ENCODE measurements around the gene ZP4.

Gene ZP4

DNA sequence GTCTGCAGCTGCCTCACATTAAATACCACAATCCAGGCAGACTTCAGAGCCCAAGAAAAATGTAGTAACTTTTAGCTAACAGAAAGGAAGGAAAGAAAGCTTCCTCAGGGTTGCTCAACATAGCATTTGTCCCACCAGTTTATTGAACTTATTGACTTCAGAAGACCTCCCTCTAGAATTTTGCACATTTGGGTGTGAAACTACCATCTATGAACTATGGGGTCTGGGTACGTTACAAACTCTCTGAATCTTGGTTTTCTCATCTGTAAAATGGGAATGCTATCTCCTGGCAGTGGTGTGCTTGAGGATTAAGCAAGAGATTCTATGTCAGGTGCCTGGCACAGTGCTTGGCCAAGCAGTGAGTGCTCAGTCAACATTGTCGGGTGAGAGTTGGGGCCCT is at the start of gene ZP4:
TSS of gene ZP4 (minus strand) at position 101 of the 400 bp plus-strand sequence. CDS start 287 bp downstream, outside the sequence.
- in situ Hi-C loops (cut with HindIII; ENCODE audit: low sequenced_read_pairs), result no loop called here

- in situ Hi-C loops (cut with HindIII; ENCODE audit: low sequenced_read_pairs), result no loop called here
Measured at GRCh38 chr1:237938553-237938952, 47.8 kb upstream of the ZP4 start.

GRCh38 chr1:237938068-237938467 is 47.3 kb upstream of the ZP4 start:
- in situ Hi-C loops (cut with HindIII; ENCODE audit: low sequenced_read_pairs), result no loop called here

DNA sequence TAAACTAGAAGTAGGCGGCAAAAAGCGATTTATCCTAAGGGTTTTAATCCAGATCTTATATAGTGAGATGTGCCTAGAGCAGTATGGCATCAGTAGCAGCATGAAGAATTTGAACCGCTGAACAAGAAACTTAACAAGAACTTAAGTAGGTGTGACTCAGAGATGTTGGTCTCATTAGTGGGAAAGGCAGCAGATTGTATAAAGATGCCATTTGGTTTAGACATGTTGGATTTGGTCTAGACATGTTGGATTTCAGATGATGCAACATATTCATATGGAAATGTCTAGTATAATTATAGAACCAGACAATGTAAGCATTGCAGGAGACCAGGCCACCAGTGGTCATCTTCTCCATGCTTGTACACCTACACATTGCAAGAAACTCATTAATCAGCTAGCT is 42.1 kb upstream of the ZP4 start:
- in situ Hi-C loops (cut with HindIII; ENCODE audit: low sequenced_read_pairs), result no loop called here

DNA sequence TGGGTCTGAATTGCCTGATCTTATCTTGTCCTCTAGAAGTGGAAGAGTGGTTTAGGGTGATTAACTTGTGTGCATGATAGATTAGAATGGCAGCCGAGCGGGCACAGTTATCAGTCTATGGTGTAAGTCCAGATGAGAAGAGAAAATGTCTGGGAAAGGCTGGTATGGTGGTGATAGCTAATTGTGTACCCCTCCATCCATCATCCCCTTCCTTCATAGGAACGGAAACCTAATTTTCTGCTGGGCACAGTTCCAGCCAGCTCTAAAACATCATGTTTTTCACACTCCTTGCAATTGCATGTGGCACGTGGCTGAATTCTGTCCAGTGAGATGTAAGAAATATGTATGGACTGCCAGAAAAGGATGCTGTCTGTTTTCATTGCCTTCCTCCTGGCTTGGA is 40.9 kb upstream of the ZP4 start:
- in situ Hi-C loops (cut with HindIII; ENCODE audit: low sequenced_read_pairs), result no loop called here

DNA sequence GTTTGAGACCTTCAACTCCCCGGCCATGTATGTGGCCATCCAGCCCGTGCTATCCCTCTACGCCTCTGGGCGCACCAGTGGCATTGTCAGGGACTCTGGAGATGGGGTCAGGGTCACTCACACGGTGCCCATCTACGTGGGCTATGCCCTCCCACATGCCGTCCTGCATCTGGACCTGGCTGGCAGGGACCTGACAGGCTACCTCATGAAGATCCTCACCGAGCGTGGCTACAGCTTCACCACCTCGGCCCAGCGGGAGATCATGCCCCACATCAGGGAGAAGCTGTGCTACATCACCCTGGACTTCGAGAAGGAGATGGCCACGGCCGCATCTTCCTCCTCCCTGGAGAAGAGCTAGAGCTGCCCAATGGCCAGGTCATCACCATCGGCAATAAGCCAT is 36.5 kb upstream of the ZP4 start:
- in situ Hi-C loops (cut with HindIII; ENCODE audit: low sequenced_read_pairs), result no loop called here

DNA sequence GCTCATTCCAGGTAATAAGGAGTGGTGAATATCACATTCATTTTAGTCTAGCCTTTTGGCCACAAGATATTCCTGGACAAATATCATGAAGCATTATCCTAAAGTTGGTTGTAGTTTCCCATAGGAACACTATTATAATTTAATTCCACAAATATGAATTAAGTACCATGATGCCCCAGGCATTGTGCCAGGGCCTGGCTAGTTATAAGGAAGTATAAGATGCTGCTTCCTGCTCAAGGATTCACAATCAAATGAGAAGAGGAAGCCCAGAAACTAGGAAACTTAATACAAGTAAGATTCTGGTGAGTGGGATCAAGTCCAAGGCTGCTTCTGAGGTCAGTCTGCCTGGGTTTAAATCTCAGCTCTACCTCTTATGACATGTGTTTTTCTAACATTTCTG is 30.6 kb upstream of the ZP4 start:
- in situ Hi-C loops (cut with HindIII; ENCODE audit: low sequenced_read_pairs), result no loop called here

DNA sequence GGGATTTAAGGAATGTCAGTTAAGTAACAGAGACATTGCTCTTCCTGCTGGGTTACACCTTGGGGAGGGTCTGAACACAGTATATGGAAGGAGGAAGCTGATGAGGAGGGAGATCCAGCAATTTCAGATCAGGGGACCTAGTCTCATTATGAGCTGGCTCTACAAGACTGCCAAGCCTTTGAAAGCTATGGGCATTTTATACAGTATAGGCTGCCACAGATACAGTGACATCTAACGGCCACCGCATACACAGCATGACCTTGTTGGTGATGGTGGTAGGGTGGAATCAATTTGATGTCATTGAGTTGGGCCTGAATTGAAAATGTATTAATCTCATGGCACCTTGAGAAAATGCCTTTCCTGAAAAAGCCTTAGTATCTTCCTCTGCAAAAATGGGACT is 22.6 kb upstream of the ZP4 start:
- in situ Hi-C loops (cut with HindIII; ENCODE audit: low sequenced_read_pairs), result no loop called here

- in situ Hi-C loops (cut with HindIII; ENCODE audit: low sequenced_read_pairs), result no loop called here
Measured at GRCh38 chr1:237911911-237912310, 21.2 kb upstream of the ZP4 start.

DNA sequence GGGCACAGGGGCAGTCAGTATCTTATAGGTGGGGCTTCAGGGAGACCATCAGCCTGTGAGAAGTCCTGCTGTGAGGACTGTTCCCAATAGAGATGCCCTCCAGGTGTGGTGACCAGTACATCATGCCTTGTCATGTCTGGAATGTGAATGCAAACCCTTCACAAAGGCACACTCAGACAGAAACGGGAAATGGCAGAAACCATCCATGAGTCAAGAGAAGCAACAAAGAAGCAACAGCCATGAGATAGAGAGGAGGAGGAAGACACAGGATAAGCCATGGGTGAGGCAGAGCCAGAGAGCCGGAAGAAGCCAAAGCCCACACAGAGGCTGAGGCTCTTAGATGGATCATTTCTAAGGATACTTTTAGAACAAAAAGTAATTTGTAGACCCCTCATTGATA is 20.1 kb upstream of the ZP4 start:
- in situ Hi-C loops (cut with HindIII; ENCODE audit: low sequenced_read_pairs), result no loop called here

GRCh38 chr1:237903961-237904360 is 13.2 kb upstream of the ZP4 start:
- in situ Hi-C loops (cut with HindIII; ENCODE audit: low sequenced_read_pairs), result no loop called here

DNA sequence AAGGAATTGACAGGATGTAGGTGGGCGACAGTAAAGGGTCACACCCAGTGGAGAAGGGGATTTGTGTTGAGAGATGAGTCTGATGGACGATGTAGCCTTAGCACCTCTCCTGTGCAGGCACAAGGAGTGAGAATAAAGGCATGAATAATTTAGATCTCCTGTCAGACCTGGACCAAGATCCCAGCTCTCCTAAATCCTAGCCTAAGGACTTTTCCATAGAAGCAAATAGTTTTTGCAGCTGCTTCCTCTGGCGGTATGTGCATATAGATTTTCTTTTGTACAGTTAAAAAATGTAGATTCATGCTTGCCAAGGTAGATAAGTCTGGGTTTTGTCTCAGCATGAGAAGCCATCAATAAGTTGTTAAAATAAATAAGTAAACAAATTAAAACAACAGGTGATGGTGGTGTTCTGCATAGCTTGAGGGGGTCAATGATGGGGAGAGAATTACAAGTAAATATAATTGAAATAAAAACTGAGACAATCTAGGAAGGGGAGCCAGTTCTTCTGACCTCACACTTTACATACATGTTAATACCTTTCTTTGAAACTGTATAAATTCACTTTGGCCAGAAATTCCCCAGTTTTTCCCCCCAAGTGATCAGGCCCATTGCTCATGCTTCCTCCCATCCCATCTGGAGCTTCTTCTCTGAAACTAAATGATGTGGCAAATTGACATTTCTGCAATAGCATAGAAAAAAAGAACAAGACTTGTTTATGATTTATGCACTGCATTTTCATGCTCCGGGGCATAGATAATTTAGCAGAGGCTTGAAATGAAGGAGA is 12.4 kb upstream of the ZP4 start:
- in situ Hi-C loops (cut with HindIII; ENCODE audit: low sequenced_read_pairs), result no loop called here

DNA sequence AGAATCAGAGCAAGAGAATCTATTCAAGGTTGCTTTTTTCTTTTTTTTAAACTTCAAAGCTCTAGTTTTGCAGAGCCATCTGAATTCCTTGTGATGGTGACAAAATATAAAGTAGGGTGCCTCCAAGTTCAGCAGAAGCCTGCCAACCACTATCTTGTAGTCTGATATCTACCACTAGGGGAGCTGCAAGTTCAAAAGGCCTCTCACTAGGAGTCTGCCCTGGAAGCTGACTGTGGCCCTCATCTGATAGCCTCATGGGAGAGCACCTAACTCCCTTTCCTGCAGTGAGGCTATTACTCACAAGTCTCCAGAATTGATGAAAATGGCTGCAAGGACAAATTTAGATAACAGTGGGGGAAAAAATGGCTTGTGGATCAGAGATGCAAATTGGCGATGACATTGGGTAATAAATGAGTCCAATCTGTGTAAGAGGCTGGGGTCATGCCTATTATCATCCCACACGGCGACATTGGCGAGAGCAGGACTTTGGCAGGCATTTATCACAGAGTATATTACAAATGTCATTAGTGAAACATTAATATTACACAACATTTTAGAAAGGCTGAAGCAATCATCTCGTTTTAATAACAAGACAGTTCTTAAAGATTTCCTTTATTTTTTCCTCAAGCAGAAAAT is 10.7 kb upstream of the ZP4 start:
- in situ Hi-C loops (cut with HindIII; ENCODE audit: low sequenced_read_pairs), result no loop called here

GRCh38 chr1:237895630-237896029 is 4.9 kb upstream of the ZP4 start:
- in situ Hi-C loops (cut with HindIII; ENCODE audit: low sequenced_read_pairs), result no loop called here

DNA sequence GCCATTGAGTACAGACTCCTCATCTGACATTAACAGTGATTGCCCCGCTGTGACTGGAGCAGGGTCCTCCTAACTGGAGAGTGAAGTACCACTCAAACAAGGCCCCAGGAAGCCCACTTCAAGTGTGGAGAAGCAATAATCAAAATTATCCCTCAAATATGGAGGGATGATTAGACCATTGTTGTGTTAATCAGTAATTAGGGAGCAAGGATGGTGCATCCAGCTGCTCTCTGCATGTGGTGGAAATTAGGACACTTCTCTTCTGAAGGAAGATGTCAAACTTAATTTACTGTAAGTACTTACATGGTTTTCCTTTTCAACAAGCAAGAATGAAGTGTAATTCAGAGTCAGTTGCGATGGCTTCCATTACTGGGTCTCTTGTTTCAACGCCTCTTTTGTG is 3.4 kb upstream of the ZP4 start:
- in situ Hi-C loops (cut with HindIII; ENCODE audit: low sequenced_read_pairs), result no loop called here

DNA sequence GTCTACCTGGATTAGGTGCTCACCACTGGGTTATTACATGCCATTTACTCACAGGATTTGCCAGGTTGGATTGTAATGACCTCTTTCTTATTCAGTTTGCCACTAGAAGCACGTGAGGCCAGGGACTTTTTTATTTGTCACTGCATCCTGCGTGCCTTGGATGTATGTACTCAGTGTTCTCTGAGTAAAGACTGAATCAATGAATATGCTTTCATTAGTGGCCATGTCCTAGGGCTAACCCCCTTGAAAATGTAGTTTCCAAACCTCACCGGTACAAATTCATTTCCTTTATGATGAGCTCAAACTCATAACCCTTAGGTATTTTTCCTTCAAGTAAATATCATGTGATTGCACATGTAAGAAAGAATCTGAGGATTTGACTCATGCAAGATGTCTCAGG is 1.3 kb upstream of the ZP4 start:
- in situ Hi-C loops (cut with HindIII; ENCODE audit: low sequenced_read_pairs), result no loop called here

DNA sequence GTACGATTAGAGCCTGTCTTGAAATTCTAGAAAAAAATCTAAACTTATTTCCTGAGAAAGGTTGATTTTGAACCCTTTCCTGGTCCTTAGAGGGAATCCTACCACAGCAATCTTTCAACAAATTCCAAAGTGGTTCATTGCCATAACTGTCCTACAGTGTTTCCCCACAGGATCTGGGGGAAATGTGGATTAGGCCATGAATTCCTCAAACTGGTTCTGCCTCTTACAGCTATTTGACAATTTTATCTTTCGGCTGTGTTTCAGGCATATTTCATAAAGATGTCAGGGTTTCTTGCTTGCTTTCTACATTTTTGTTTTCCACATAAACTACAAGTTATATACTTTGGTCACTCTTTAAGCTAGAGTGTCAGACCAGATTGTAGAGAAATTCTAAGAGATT is 544 bp upstream of the ZP4 start:
- in situ Hi-C loops (cut with HindIII; ENCODE audit: low sequenced_read_pairs), result no loop called here

DNA sequence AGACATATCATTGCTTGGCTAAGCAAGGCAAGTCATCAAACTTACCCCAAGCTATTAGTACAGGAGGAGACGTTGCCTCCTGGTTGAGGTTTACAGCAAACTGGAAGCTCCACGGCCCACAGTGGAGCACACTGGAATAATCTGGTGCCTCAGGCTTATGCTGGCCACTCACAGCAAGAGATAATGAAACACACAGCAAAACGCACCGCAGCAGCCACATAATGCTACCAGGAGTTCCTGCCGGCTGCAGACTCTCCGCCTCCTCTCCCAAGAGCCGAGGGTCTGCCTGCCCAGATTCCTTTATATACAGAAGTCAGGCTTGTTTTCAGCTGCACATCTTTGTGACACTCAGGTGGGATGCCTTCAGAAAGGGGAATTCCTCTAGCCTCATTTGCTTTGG is 306 bp downstream of the ZP4 start:
- in situ Hi-C loops (cut with HindIII; ENCODE audit: low sequenced_read_pairs), result no loop called here

DNA sequence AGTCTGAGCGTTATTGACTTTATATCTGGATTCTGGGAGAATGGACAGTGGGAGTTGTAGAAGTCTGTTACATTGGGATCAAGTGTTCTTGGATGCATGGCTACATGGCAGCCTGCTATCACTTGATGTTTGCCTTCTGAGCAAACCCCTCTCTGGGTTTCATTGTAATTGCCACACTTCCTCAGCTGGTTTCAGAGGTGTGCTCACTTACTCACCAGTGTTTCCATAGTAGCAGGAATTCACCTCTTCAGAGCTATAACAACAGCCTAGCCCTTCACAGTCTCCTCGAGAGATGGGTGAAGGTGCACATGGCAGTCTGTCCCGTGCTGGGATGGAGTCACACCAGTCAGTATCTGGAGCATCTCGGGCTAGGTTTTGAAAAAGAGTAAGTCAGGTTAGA is 2.6 kb downstream of the ZP4 start:
- in situ Hi-C loops (cut with HindIII; ENCODE audit: low sequenced_read_pairs), result no loop called here

- in situ Hi-C loops (cut with HindIII; ENCODE audit: low sequenced_read_pairs), result no loop called here
Measured at GRCh38 chr1:237887542-237887941, 3.2 kb downstream of the ZP4 start.

- in situ Hi-C loops (cut with HindIII; ENCODE audit: low sequenced_read_pairs), result no loop called here
Measured at GRCh38 chr1:237884237-237884636, 6.5 kb downstream of the ZP4 start.

GRCh38 chr1:237879195-237879594 is 11.5 kb downstream of the ZP4 start:
- in situ Hi-C loops (cut with HindIII; ENCODE audit: low sequenced_read_pairs), result no loop called here

- in situ Hi-C loops (cut with HindIII; ENCODE audit: low sequenced_read_pairs), result no loop called here
Measured at GRCh38 chr1:237878406-237878805, 12.3 kb downstream of the ZP4 start.
